Ovary (tissue), 3 donors: ENCODE data around the gene FAM9A.

Experiments used
- CTCF ChIP-seq, 3 donors: fragments of 450-650 bp in 2 of 3; fragments of 200-600 bp in 1 of 3; IDR thresholded peaks; one replicate each; pipeline versions ENCODE4 v1.5.1 to v1.8.0; 2016 to 2022; ENCODE audit warnings: antibody characterized with exemption in 3 of 3, mild to moderate bottlenecking in 1 of 3
- POLR2A ChIP-seq: fragments of 450-650 bp; IDR thresholded peaks from one replicate; pipeline ENCODE4 v1.6.1; 2017; ENCODE audit warnings: antibody characterized with exemption, mild to moderate bottlenecking, moderate library complexity
- donor health status: DM: no; HTN: no; CAD: no.

- TF ChIP-seq CTCF (IDR thresholded peaks at IDR 0.05) = no peak
- TF ChIP-seq POLR2A = no peak
These were observed 41.2 kb downstream of the FAM9A start for GRCh38 chrX:8760021-8760420.
